ENCODE data around the gene PRXL2B. TPM values are rescaled to one million over a fixed set of nuclear protein-coding genes. Genes with fewer than 3 reads are reported as not detected.

Gene PRXL2B
- total RNA-seq, 1 experiment from 2014 or later, result 40.7 TPM

DNA sequence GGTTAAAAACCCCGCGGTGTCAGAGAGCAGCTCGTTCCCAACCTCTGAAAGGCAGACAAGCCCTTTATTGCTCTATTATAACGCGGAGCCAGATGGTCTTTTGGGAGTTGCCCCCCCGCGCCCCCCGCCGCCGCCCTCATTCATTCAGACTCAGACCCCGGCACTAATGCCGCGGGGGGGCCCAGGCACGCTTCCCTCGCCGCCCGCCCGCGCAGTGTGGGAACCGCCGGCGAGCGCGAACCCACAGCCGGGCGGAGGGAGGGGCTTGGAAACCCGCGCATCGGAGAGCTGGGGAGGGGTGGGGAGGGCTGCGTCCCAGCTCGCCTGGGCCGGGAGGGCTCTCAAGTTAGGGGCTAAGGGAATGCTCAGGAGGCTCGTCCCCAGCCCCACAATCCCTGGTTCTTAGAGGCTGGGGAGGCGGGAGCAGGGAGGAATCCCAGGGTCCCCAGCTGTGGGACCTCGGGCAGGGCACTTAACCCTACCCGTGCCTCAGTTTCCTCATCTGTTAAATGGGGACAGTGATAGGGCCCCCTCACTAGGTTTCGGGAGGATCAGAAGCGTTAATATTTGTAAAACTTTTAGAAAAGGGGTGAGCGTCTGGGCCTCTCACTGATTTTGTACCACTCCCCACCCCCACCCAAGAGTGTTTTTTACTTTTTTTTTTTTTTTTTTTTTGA lies 45.6 kb upstream of the PRXL2B start:
- H3K4ac ChIP-seq (ENCODE audit: low read depth, low read length), result no peak overlapping the region
- H3K27ac Mint-ChIP-seq, result no peak overlapping the region
- H3K9me3 ChIP-seq (ENCODE audit: control insufficient read depth, low read depth, low read length), result no peaks in the 10 kb centered on the region
- WGBS (ENCODE audit: extremely low coverage, insufficient read length, low lambda C conversion rate), result no CpG with 5 or more reads among the region's 39 CpGs
- H3K27ac ChIP-seq (ENCODE audit: insufficient read length, low read depth, low read length), result no peak overlapping the region
- H3K23ac ChIP-seq (ENCODE audit: insufficient read length, low read depth, low read length), result no peak overlapping the region
- no peak overlapping the region for H3K18ac ChIP-seq (ENCODE audit: insufficient read length, low read depth, low read length)
- H4K5ac ChIP-seq (ENCODE audit: insufficient read length, low read depth, low read length), result no peak overlapping the region
- H2BK20ac ChIP-seq (ENCODE audit: low read depth, low read length, poor library complexity, severe bottlenecking), result no peak overlapping the region
- no peaks in the 10 kb centered on the region for H3K36me3 Mint-ChIP-seq (ENCODE audit: insufficient read depth in 1 of 3, low read depth in 3 of 3)
- H3K79me1 ChIP-seq (ENCODE audit: insufficient read depth, low read depth, low read length, poor library complexity, severe bottlenecking), result no peaks in the 10 kb centered on the region
- H2BK5ac ChIP-seq (ENCODE audit: insufficient read length, low read length), result no peak overlapping the region
- DNase-seq, result no peak
- peaks cover 3 to 24% of the 10 kb centered on the region in 2 experiments; a peak in 2 of 4 replicates for H3K4me1 Mint-ChIP-seq
- H3K14ac ChIP-seq (ENCODE audit: insufficient read depth, low read length), result no peak overlapping the region
- H2AFZ ChIP-seq (ENCODE audit: low read length), result no peak overlapping the region
- no peak overlapping the region for H3K56ac ChIP-seq (ENCODE audit: insufficient read length, low read depth, low read length)
- no peak overlapping the region for H2BK15ac ChIP-seq (ENCODE audit: low read depth, low read length)
- H3K23me2 ChIP-seq (ENCODE audit: insufficient read length, low read depth, low read length, poor library complexity, severe bottlenecking), result no peaks in the 10 kb centered on the region
- no peak overlapping the region for H2BK120ac ChIP-seq (ENCODE audit: low read depth, low read length, poor library complexity, severe bottlenecking)
- H3K4me3 Mint-ChIP-seq, result peak overlapping the region in 1 of 2 experiments; percentile 68; a peak in 2 of 5 replicates
- TF ChIP-seq, protein P1, sequence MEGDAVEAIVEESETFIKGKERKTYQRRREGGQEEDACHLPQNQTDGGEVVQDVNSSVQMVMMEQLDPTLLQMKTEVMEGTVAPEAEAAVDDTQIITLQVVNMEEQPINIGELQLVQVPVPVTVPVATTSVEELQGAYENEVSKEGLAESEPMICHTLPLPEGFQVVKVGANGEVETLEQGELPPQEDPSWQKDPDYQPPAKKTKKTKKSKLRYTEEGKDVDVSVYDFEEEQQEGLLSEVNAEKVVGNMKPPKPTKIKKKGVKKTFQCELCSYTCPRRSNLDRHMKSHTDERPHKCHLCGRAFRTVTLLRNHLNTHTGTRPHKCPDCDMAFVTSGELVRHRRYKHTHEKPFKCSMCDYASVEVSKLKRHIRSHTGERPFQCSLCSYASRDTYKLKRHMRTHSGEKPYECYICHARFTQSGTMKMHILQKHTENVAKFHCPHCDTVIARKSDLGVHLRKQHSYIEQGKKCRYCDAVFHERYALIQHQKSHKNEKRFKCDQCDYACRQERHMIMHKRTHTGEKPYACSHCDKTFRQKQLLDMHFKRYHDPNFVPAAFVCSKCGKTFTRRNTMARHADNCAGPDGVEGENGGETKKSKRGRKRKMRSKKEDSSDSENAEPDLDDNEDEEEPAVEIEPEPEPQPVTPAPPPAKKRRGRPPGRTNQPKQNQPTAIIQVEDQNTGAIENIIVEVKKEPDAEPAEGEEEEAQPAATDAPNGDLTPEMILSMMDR (conservative IDR thresholded peaks at IDR 0.05), result no peak
- peaks cover 56% of the 10 kb centered on the region for H3K27me3 Mint-ChIP-seq (ENCODE audit: low read depth)
- no peaks in the 10 kb centered on the region for H4K20me1 ChIP-seq (ENCODE audit: control insufficient read depth, insufficient read depth, insufficient read length)
- no peaks in the 10 kb centered on the region for H3K4me1 ChIP-seq (ENCODE audit: insufficient read depth, low read length)
- H3K27me3 ChIP-seq (ENCODE audit: insufficient read depth, low read length), result no peaks in the 10 kb centered on the region; the same call in 1 of the 2 replicates
- no peak overlapping the region for H4K8ac ChIP-seq (replicated peaks; ENCODE audit: insufficient read length, low read depth, low read length)
- peak overlapping the region; percentile 29 for H3K4me2 ChIP-seq (ENCODE audit: insufficient read depth, insufficient read length, low read length)
- no peaks in the 10 kb centered on the region for H3K79me2 ChIP-seq (ENCODE audit: insufficient read depth, low read length)
- no peak overlapping the region for H4K91ac ChIP-seq (ENCODE audit: insufficient read length, low read depth, low read length)
- H2BK12ac ChIP-seq (ENCODE audit: insufficient read length, low read depth, low read length), result no peak overlapping the region
- H2AK5ac ChIP-seq (ENCODE audit: insufficient read length, low read length), result no peak overlapping the region
- no peak overlapping the region for H3K9ac ChIP-seq (ENCODE audit: extremely low read depth, insufficient read length, low read length)
- peaks cover 0 to 3% of the 10 kb centered on the region in 2 experiments; a peak in 2 of 5 replicates for H3K9me3 Mint-ChIP-seq
- no peak overlapping the region for H3T11ph ChIP-seq (ENCODE audit: low read length)
